Tibial artery (tissue), 4 donors: Measurements from ENCODE around the gene CDH11.

Source experiments
- DNase-seq, 2 donors: peaks; one replicate each; pipeline ENCODE4 v3.0.0-alpha.2; 2019
- H3K27ac ChIP-seq, 2 donors: fragments of 200-600 bp; sonication (generic) in 1 of 2; 1 replicate in 1 of 2; 2 replicates in 1 of 2; pipeline ENCODE4 v1.5.1; 2018 to 2019; ENCODE audit warnings: mild to moderate bottlenecking in 1 of 2
- H3K27me3 ChIP-seq, 2 donors: fragments of 200-600 bp; sonication (generic) in 1 of 2; one replicate each; pipeline versions ENCODE4 v1.5.1 to v1.6.0; 2016 to 2019
- H3K36me3 ChIP-seq, 3 donors: fragments of 200-600 bp; sonication (generic) in 2 of 3; one replicate each; pipeline ENCODE4 v1.5.1; 2016 to 2019; ENCODE audit warnings: mild to moderate bottlenecking in 2 of 3
- H3K4me1 ChIP-seq, 4 donors: fragments of 200-600 bp; sonication (generic) in 2 of 4; 1 replicate in 3 of 4; 2 replicates in 1 of 4; pipeline ENCODE4 v1.5.1; 2016 to 2019
- H3K4me3 ChIP-seq, 2 donors: fragments of 200-600 bp; sonication (generic) in 1 of 2; 1 replicate in 1 of 2; 2 replicates in 1 of 2; pipeline ENCODE4 v1.5.1; 2018 to 2019; ENCODE audit warnings: mild to moderate bottlenecking in 2 of 2
- H3K9me3 ChIP-seq, 3 donors: fragments of 200-600 bp; sonication (generic) in 1 of 3; one replicate each; pipeline ENCODE4 v1.5.1; 2016 to 2019
- intact Hi-C: fragments of 100-400 bp; cut with DNase I; formaldehyde crosslinking; loops from one replicate; pipeline ENCODE4 v1.15.0; 2023; ENCODE audit warnings: low total_unique reads
- TF ChIP-seq, protein P1 (sequence below), 2 experiments: fragments of 200-600 bp in 1 of 2; fragments of 450-650 bp in 1 of 2; IDR thresholded peaks; one replicate each; pipeline ENCODE4 v1.5.1; 2017 to 2019; ENCODE audit warnings: antibody characterized with exemption in 2 of 2, mild to moderate bottlenecking in 1 of 2, moderate library complexity in 1 of 2

CDH11 gene

DNA sequence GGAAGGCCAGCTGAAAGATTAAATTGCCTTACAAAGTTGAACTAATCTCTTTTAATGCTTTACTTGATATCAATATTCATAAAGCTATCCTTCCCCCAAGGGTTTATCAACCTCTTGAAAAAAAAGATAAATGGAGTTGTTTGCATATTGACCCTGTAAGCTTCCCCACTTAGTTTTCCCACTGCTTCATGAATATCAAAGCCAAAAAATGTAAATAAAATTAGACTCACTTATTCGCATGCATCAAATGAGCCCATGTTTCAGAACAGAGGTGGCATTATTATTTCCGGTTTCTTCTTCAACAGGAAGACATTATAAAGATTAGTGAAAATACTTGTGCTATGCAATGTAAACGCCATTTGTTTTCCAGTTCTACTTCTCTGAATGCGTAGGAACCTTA lies 150.7 kb downstream of the CDH11 start:
- Histone ChIP-seq H3K9me3 (no peaks in the 10 kb centered on the region), H3K27me3 (no peaks in the 10 kb centered on the region), H3K36me3 (peaks cover 19 to 33% (median 23%) of the 10 kb centered on the region in 3 donors), H3K4me1 (peaks cover 0 to 11% (median 0%) of the 10 kb centered on the region in 4 donors), H3K4me3 (no peak overlapping the region), H3K27ac (no peak overlapping the region)
- intact Hi-C loops: no loop called here
- DNase-seq: no peak
- TF ChIP-seq, protein P1, sequence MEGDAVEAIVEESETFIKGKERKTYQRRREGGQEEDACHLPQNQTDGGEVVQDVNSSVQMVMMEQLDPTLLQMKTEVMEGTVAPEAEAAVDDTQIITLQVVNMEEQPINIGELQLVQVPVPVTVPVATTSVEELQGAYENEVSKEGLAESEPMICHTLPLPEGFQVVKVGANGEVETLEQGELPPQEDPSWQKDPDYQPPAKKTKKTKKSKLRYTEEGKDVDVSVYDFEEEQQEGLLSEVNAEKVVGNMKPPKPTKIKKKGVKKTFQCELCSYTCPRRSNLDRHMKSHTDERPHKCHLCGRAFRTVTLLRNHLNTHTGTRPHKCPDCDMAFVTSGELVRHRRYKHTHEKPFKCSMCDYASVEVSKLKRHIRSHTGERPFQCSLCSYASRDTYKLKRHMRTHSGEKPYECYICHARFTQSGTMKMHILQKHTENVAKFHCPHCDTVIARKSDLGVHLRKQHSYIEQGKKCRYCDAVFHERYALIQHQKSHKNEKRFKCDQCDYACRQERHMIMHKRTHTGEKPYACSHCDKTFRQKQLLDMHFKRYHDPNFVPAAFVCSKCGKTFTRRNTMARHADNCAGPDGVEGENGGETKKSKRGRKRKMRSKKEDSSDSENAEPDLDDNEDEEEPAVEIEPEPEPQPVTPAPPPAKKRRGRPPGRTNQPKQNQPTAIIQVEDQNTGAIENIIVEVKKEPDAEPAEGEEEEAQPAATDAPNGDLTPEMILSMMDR (IDR thresholded peaks at IDR 0.05): no peak

GRCh38 chr16:64969221-64969620 lies 152.6 kb downstream of the CDH11 start:
- no peak overlapping the region for H3K27ac ChIP-seq
- TF ChIP-seq, protein P1 (IDR thresholded peaks at IDR 0.05): no peak
- H3K4me3 ChIP-seq: no peak overlapping the region
- H3K36me3 ChIP-seq: peaks cover 19 to 23% (median 23%) of the 10 kb centered on the region in 3 donors
- intact Hi-C loops: no loop called here
- H3K9me3 ChIP-seq: no peaks in the 10 kb centered on the region
- H3K27me3 ChIP-seq: no peaks in the 10 kb centered on the region
- no peak for DNase-seq
- H3K4me1 ChIP-seq: peaks cover 0 to 11% (median 0%) of the 10 kb centered on the region in 4 donors

DNA sequence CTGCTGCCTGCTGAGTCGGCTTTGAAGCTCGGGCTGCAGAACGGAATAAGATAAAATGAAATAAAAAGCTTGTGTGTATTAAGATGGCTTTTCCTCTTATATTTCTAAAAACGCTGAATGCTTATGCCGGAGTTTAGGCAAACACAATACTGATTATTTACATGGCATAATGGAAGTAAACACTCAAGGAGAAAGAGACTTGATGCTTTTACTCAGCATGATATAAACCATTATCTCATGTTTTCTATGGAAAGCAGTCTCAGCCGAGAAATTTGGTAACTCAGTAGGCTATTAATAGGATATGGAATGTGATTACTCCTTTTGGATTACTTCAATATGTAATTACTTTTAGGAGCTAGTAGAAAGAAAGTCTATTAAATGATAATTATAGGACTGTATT lies 153.3 kb downstream of the CDH11 start:
- no peak for DNase-seq
- H3K4me3 ChIP-seq: no peak overlapping the region
- intact Hi-C loops: no loop called here
- TF ChIP-seq, protein P1 (IDR thresholded peaks at IDR 0.05): no peak
- no peak overlapping the region for H3K27ac ChIP-seq
- H3K9me3 ChIP-seq: no peaks in the 10 kb centered on the region
- peaks cover 19 to 23% (median 23%) of the 10 kb centered on the region in 3 donors for H3K36me3 ChIP-seq
- H3K27me3 ChIP-seq: no peaks in the 10 kb centered on the region
- H3K4me1 ChIP-seq: peaks cover 0 to 11% (median 0%) of the 10 kb centered on the region in 4 donors

GRCh38 chr16:64964126-64964540 lies 157.7 kb downstream of the CDH11 start:
- Histone ChIP-seq H3K4me1 (peaks cover 0 to 8% (median 0%) of the 10 kb centered on the region in 4 donors), H3K27ac (no peak overlapping the region), H3K4me3 (no peak overlapping the region), H3K27me3 (no peaks in the 10 kb centered on the region), H3K36me3 (no peaks in the 10 kb centered on the region), H3K9me3 (no peaks in the 10 kb centered on the region)
- no peak for DNase-seq
- TF ChIP-seq, protein P1 (IDR thresholded peaks at IDR 0.05): no peak
- intact Hi-C loops: no loop called here

DNA sequence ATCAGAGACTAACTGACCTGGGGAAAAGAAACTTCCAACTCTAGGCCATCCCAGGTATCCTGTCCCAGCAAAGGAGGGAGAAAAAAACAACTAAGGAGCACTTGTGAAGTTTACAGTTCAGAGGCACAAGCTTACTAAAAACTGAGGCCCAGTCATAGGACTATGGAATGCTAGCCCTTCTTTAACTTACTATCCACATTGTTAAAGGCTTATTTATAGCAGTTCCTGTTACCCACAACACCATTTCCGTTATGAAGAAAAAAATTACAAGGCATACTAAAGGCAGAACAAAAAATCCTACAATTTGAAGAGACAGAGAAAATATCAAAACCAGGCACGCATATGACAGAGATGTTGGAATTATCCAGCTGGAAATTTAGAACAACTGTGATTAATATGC lies 159.1 kb downstream of the CDH11 start:
- intact Hi-C loops: no loop called here
- no peak for DNase-seq
- H3K4me3 ChIP-seq: no peak overlapping the region
- no peaks in the 10 kb centered on the region for H3K27me3 ChIP-seq
- no peaks in the 10 kb centered on the region for H3K4me1 ChIP-seq
- no peaks in the 10 kb centered on the region for H3K36me3 ChIP-seq
- H3K27ac ChIP-seq: no peak overlapping the region
- TF ChIP-seq, protein P1 (IDR thresholded peaks at IDR 0.05): no peak
- no peaks in the 10 kb centered on the region for H3K9me3 ChIP-seq

DNA sequence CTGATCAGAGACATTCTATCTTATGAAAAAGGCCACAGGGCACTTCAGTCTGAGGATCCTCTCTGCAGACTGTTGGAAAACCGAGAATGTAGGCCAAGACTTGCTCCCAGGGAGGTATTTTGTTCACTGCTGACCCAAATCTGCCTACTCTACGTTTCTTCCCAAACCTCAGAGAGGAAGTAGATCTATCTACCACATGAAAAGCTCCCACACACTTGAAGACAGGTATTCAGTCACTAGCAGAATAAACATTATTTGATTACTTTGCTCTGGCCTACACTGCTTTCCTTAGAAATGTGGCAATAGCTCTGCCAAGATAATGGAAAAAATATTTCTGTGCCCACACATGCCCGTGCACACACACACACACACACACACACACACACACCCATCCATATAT lies 164.6 kb downstream of the CDH11 start:
- H3K4me1 ChIP-seq: peaks cover 0 to 4% (median 2%) of the 10 kb centered on the region in 4 donors
- intact Hi-C loops: no loop called here
- H3K27me3 ChIP-seq: no peaks in the 10 kb centered on the region
- H3K4me3 ChIP-seq: no peak overlapping the region
- TF ChIP-seq, protein P1 (IDR thresholded peaks at IDR 0.05): no peak
- no peaks in the 10 kb centered on the region for H3K9me3 ChIP-seq
- no peak for DNase-seq
- no peak overlapping the region for H3K27ac ChIP-seq
- H3K36me3 ChIP-seq: no peaks in the 10 kb centered on the region
